ENCODE results near the gene XYLT1. TPM values are rescaled to one million over a fixed set of nuclear protein-coding genes. Genes with fewer than 3 reads are reported as not detected.
A peak's percentile ranks its signal among the peaks of the same experiment; 100 is the strongest.

Gene XYLT1
- total and polyA plus RNA-seq, 10 of the 15 experiments (the other 5 are each of a cell fraction or from before 2014, with no cell fraction given) = 0.88 to 14.8 (median 5.8) TPM

DNA sequence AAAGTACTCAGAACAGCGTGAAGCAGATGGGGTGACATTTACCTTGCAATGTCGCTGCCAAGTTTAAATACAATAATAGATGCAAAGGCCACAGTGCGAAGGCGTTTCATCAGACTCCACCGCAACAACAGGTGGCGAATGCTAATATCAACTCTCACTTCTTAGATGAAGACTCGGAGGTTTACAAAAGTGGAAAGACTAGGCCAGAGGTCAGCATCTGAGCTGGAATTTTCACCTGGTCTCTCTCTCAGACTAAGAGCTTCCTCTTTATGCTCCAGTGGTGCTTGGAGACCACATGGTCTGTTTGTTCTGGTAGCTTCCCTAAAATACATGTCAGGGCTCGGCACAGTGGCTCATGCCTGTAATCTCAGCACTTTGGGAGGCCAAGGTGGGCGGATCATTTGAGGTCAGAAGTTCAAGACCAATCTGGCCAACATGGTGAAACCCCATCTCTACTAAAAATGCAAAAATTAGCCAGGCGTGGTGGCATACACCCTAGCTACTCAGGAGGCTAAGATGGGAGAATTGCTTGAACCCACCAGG, 169.1 kb downstream of the XYLT1 start (continued):
- TF ChIP-seq, protein P1, sequence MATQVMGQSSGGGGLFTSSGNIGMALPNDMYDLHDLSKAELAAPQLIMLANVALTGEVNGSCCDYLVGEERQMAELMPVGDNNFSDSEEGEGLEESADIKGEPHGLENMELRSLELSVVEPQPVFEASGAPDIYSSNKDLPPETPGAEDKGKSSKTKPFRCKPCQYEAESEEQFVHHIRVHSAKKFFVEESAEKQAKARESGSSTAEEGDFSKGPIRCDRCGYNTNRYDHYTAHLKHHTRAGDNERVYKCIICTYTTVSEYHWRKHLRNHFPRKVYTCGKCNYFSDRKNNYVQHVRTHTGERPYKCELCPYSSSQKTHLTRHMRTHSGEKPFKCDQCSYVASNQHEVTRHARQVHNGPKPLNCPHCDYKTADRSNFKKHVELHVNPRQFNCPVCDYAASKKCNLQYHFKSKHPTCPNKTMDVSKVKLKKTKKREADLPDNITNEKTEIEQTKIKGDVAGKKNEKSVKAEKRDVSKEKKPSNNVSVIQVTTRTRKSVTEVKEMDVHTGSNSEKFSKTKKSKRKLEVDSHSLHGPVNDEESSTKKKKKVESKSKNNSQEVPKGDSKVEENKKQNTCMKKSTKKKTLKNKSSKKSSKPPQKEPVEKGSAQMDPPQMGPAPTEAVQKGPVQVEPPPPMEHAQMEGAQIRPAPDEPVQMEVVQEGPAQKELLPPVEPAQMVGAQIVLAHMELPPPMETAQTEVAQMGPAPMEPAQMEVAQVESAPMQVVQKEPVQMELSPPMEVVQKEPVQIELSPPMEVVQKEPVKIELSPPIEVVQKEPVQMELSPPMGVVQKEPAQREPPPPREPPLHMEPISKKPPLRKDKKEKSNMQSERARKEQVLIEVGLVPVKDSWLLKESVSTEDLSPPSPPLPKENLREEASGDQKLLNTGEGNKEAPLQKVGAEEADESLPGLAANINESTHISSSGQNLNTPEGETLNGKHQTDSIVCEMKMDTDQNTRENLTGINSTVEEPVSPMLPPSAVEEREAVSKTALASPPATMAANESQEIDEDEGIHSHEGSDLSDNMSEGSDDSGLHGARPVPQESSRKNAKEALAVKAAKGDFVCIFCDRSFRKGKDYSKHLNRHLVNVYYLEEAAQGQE (IDR thresholded peaks at IDR 0.05; ENCODE audit: low read depth, low read length) = peak; percentile 16; the same call in 1 of the 2 replicates
- TF ChIP-seq BMI1 (IDR thresholded peaks at IDR 0.05; ENCODE audit: borderline replicate concordance) = peak; percentile 77
- no peak for TF ChIP-seq KAT2A (conservative IDR thresholded peaks at IDR 0.05; ENCODE audit: control insufficient read depth, low read depth, low read length)
- TF ChIP-seq, protein P2, sequence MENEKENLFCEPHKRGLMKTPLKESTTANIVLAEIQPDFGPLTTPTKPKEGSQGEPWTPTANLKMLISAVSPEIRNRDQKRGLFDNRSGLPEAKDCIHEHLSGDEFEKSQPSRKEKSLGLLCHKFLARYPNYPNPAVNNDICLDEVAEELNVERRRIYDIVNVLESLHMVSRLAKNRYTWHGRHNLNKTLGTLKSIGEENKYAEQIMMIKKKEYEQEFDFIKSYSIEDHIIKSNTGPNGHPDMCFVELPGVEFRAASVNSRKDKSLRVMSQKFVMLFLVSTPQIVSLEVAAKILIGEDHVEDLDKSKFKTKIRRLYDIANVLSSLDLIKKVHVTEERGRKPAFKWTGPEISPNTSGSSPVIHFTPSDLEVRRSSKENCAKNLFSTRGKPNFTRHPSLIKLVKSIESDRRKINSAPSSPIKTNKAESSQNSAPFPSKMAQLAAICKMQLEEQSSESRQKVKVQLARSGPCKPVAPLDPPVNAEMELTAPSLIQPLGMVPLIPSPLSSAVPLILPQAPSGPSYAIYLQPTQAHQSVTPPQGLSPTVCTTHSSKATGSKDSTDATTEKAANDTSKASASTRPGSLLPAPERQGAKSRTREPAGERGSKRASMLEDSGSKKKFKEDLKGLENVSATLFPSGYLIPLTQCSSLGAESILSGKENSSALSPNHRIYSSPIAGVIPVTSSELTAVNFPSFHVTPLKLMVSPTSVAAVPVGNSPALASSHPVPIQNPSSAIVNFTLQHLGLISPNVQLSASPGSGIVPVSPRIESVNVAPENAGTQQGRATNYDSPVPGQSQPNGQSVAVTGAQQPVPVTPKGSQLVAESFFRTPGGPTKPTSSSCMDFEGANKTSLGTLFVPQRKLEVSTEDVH (IDR thresholded peaks at IDR 0.05; ENCODE audit: low read depth, partially characterized antibody) = no peak
- TF ChIP-seq JUND (IDR thresholded peaks at IDR 0.05; ENCODE audit: low read depth, low read length) = no peak
- peak; percentile 93 for TF ChIP-seq GATAD2B (conservative IDR thresholded peaks at IDR 0.05; ENCODE audit: low read depth)
- TF ChIP-seq ATF7 (IDR thresholded peaks at IDR 0.05; ENCODE audit: low read depth) = peak; percentile 84
- peak; percentile 81 for TF ChIP-seq RAD51 (IDR thresholded peaks at IDR 0.05)
- TF ChIP-seq YBX1 (IDR thresholded peaks at IDR 0.05) = no peak
- TF ChIP-seq TCF12 (IDR thresholded peaks at IDR 0.05; ENCODE audit: low read depth, low read length) = peak; percentile 99
- peak; percentile 87 to 97 for TF ChIP-seq EP300 (IDR thresholded peaks at IDR 0.05; ENCODE audit: borderline replicate concordance in 1 of 2, control insufficient read depth in 1 of 2, low read depth in 2 of 2, low read length in 2 of 2)
- TF ChIP-seq JUNB (IDR thresholded peaks at IDR 0.05) = peak; percentile 74
- no peak; the same call in 1 of the 2 replicates for TF ChIP-seq BACH1 (IDR thresholded peaks at IDR 0.05; ENCODE audit: borderline replicate concordance)
- TF ChIP-seq POU2F2 (IDR thresholded peaks at IDR 0.05; ENCODE audit: borderline replicate concordance, low read depth, low read length) = peak; percentile 80; the same call in 1 of the 3 replicates
- TF ChIP-seq ZBED1 (IDR thresholded peaks at IDR 0.05; ENCODE audit: borderline replicate concordance) = peak; percentile 97
- no peak for TF ChIP-seq SMARCA5 (IDR thresholded peaks at IDR 0.05)
- TF ChIP-seq, protein P3, sequence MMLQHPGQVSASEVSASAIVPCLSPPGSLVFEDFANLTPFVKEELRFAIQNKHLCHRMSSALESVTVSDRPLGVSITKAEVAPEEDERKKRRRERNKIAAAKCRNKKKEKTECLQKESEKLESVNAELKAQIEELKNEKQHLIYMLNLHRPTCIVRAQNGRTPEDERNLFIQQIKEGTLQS (IDR thresholded peaks at IDR 0.05; ENCODE audit: borderline replicate concordance, extremely low read depth, low read depth, low read length) = no peak
- TF ChIP-seq, protein P4, sequence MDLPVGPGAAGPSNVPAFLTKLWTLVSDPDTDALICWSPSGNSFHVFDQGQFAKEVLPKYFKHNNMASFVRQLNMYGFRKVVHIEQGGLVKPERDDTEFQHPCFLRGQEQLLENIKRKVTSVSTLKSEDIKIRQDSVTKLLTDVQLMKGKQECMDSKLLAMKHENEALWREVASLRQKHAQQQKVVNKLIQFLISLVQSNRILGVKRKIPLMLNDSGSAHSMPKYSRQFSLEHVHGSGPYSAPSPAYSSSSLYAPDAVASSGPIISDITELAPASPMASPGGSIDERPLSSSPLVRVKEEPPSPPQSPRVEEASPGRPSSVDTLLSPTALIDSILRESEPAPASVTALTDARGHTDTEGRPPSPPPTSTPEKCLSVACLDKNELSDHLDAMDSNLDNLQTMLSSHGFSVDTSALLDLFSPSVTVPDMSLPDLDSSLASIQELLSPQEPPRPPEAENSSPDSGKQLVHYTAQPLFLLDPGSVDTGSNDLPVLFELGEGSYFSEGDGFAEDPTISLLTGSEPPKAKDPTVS (IDR thresholded peaks at IDR 0.05; ENCODE audit: low read depth, low read length) = no peak
- TF ChIP-seq ESRRA (IDR thresholded peaks at IDR 0.05; ENCODE audit: low read length) = no peak; the same call in 1 of the 2 replicates
- TF ChIP-seq TCF3 (IDR thresholded peaks at IDR 0.05; ENCODE audit: borderline replicate concordance, insufficient read depth, low read depth, low read length) = peak; percentile 98
- peak; percentile 89 for TF ChIP-seq BCL11A (IDR thresholded peaks at IDR 0.05; ENCODE audit: low read depth, low read length)

Data from GM12878 (cell line).